Stimulated activated CD4-positive, alpha-beta T cell treated with anti-CD3 and anti-CD28 coated beads, Interleukin-15, amount 100 ng/mL, for 48 hours (primary cell): ENCODE data around the gene SMIM38.

Experiments
- DNase-seq, 2 donors: peaks; one replicate each; pipeline ENCODE4 v3.0.0-alpha.2; 2020; ENCODE audit warnings: low read depth in 2 of 2

Gene SMIM38

DNA sequence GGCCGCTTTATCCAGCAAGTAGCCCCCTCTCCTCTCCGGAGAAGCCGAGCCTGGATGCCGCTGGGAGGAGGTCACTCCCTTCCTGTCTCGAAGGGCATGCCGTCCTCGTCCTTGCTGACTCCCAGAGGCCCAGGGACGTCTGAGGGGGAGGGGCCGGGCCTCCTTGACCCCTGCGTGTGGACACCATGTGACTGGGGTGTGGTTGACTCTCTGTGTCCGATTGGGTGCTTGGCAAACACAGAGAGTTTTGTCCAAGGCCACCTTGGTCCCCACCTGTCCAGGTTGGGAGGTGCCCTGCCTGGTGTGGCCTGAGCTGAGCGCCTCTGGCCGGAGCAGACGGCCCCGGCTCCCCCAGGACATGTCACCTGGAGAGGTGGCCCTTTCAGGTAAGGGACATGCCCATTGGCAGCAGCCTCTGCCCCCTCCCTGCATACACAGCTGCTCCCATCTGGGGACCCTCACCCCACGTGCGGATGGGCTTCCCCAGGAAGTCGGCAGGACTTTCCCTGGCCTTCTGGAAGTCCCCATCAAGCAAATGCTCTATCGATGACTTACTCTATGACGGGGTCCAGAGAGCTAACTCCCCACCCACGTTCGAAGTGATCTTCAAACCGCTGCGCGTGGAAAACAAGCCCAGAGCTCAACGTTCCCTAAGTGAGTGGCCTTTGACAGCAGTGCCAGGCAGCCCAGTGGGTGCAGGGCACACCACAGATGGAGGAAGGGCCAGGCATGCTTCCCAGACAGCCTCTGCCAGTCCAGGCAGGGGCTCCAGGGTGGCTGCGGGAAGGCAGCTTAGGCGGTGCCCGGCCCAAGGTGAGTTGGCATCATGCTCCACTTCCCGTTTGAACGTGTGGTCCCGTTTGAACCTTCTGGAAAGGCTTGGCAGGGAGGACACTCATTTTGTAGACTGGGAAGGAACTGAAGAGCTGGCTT lies at the start of gene SMIM38:
SMIM38 (plus strand) TSS at position 634 of the 933 bp plus-strand sequence. CDS start 1,912 bp downstream, outside the sequence.
- DNase-seq = no peak

- DNase-seq = no peak
These were observed 49.5 kb upstream of the SMIM38 start for GRCh38 chr11:69106031-69106811.

- no peak for DNase-seq
These were observed 48.3 kb upstream of the SMIM38 start for GRCh38 chr11:69107413-69107812.

- no peak for DNase-seq
These were observed 47.7 kb upstream of the SMIM38 start for GRCh38 chr11:69108030-69108429.

DNA sequence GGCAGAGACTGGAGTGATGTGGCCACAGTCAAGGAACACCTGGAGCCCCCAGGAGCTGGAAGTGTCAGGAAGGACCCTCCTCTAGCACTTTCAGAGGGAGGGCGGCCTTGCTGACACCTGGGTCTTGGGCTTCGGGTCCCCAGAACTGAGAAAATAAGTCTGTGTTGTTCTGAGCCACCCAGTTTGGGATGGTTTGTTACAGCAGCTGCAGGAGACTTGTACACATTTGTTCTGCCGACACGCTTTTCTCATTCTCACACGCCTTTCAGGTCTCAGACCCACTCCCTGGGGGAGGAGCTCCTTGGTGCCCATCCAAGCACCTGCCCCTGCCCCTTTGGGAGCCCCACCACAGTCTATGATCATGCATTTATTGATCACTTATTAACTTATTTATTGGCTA lies 47.2 kb upstream of the SMIM38 start:
- DNase-seq = no peak

DNA sequence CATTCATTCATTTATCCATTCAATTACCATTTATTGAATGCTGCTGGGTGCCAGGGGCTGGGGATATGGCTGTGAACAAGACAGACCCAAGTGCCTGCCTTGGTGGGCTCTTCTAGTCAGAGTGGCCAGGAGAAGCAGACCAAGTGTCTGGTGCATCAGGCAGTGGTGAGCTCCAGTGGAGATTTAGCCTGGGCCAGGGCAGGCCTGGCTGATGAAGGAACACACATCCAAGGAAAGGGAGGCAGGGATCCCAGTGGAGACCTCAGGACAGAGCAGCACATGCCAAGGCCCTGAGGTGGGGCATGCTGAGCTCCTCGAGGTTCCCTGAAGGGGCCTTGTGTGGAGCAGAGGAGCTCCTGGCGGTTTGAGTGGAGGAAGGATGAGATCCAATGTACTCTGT lies 46.6 kb upstream of the SMIM38 start:
- no peak for DNase-seq

- no peak for DNase-seq
These were observed 45.3 kb upstream of the SMIM38 start for GRCh38 chr11:69110451-69110850.

- DNase-seq = no peak
These were observed 43.9 kb upstream of the SMIM38 start for GRCh38 chr11:69111624-69112542.

- no peak for DNase-seq
These were observed 42.5 kb upstream of the SMIM38 start for GRCh38 chr11:69113226-69113625.

DNA sequence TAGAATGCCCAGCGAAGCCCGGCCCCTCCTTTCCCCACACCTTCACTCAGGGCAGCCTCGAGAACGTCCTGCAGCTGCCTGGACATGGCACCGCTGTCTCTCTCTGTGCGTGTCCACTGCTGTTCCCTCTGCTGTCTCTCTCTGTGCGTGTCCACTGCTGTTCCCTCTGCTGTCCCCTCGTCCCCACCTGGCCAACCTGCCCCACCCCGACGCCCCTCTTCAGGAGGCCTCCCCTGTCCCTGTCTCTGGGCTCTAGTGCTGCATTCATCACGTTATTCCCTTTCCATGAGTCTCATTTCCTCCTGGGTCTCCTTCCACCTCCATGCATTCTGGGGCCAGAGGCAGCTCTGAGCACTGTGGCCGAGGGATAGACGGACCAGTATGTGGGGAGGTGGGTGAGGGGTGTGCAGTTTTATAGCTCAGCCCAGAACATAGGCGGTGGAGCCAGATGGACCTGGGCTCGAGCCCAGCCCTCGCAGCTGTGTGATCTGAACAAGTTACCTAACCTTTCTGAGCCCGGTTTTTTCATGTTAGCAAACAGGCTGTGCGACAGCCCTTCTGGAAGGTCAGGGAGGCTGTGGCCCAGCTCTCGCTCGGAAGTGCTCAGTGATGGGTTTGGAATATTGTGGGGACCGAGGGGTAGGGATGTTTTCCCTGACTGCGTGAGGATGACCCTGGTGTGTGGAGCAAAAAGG lies 41.9 kb upstream of the SMIM38 start:
- no peak for DNase-seq

- DNase-seq = no peak
These were observed 41.4 kb upstream of the SMIM38 start for GRCh38 chr11:69114362-69114761.

- DNase-seq = no peak
These were observed 40.8 kb upstream of the SMIM38 start for GRCh38 chr11:69114811-69115523.

DNA sequence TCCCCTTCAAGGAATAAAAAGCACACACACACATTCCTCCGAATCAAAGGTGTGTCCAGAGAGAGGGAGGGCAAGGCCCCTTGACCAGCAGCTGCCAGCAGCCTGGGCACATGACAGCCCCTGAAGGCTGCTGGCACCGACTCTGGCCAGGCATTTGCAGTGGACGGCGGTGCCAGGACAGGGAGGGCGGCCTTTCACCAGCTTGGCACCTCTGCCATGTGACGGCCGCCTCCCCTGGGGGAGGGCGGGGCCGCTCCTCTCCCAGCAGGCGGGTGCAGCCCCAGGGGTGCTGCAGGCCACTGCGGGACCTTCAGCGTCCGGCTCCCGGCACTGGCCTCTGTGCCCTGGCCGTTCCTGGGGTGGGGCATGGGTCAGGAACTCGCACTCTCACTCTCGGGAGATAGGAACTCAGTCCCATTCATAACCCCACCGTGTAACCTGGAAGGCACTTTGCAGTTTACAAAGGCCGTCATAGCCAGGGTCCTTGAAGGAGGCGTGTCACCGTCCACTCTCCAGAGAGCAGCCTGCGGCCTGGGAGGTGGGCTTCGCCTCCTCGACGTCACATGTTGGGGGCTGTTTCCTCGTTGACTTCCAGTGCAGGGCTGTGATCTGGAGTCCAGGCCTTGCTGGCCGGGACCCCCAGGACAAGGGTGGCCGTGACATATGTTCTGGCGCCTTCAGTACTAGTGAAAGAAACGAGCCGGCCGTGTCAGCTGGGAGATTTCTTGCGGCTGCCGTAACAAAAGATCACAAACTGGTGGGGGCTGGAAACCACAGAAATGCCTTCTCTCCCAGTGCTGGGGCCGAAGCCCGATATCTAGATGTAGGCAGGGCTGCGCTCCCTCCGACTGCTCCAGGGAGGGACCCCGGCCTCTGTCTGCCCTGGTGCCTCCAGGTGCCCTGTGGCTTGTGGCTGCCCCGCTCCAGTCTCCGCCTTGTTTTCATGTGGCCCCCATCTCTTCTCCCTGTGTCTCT lies 39.9 kb upstream of the SMIM38 start:
- no peak for DNase-seq

- no peak for DNase-seq
These were observed 39.1 kb upstream of the SMIM38 start for GRCh38 chr11:69116671-69117070.

DNA sequence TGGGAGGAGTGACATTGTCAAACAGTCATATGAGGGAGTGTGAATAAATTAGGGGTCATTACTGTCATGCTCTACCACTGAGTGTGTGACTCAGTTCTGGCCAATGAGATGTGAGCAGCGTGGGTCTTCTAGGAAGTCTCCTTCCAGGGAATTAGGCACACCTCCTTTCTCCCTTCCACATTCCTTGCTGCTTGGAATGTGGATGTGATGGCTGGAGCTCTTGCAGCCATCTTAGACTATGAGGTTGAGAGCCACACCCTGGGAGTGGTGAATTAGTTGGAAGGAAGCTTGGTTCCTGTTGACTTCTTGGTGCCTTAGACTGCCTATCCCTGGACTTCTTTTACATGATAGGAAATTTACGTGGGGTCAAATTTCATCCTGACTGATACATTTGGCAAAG lies 36.5 kb upstream of the SMIM38 start:
- no peak for DNase-seq

DNA sequence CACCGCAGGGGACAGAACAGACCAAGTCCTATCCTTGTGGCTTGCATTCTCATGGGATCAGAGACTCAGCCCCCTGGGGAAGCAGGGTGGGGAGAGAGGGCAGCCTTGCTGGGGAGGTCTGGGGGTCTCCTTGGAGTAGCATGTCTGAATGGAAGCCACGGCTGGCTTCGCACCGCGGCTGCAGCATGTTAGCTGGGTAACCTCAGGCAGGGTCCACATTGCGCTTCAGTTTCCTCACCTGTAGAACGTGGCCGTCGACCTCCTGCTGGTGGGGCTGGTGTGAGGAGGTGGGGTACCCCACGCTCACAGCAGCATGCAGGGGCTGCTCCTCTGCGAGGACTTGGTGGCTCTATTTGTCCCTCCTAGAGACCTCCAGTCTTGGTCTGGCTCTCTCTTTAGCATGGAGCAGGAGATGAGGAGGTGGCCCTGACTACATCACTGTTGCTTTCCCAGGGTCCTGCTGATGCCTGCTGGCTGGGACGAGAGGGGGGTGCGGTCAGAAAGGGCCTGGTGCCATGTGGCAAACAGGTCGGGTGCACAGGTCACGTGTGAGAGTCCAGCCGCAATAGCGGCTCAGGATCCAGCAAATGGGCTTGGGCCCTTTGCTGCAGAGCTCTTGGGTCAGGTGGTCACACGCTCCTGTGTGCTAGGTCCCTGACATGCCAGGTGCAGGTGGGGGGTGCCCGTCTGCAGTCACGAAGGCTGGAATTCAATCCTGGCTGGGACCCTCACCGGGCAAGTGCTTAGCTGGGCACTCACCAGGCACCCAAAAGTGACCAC lies 35.4 kb upstream of the SMIM38 start:
- DNase-seq = no peak

DNA sequence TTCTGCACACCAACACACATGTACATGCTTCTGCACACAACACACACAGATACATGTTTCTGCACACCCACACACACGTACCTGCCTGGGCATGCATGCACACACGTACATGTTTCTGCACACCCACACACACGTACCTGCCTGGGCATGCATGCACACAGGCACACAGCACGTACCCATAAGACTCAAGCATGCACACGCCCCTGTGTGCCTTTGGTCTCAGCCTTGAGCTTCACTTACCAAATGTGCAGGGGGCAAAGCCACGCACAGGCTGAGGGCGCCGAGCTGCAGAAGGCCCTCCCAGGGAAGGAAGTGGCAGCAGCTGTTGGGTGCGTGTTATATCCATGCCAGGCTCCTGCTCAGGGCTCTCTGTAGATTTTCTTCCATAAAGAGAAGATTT lies 34.7 kb upstream of the SMIM38 start:
- no peak for DNase-seq

DNA sequence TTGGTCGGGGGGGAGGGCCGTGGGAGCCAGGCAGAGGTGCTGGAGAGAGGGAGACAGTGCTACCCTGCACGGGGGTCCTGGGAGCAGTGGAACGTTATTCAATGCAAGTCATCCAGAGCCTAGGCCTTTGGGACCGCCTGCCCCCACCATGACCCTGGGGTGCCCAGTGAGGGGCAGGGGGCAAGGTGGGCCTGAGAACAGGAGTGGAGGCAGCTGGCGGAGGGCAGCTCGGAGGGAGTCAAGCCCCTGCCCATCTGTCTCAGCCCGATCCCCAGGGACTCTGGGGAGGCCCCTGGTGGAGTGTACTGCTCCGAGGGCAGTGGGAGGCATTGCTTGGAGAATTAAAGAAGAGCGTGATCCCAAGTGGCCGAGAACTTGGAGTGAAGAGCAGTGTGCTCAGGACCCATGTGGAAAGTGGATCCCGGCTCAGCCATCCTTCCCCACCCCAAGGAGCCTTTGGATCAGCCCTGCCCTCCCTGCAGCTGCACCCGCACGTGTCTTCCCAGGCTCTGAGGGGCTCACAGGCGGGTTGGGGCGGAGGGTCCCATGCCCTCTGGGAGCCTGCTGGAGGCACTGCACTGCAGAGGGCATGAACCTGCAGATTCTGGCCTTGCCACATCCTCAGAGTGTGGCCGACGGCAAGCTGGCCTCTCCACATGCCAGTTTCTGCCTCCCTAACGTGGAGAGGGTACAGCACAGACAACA lies 34.0 kb upstream of the SMIM38 start:
- DNase-seq = no peak
